Activated CD8-positive, alpha-beta memory T cell treated with anti-CD3 and anti-CD28 coated beads for 36 hours (primary cell): ENCODE data around the gene GRM1. TPM values are rescaled to one million over a fixed set of nuclear protein-coding genes. Genes with fewer than 3 reads are reported as not detected.

Experiments used
- total RNA-seq, 2 experiments: library from RNA; stranded (reverse); gene quantifications; one replicate each; pipeline ENCODE4 v1.2.3, GENCODE V29; 2021

Gene GRM1
- total RNA-seq, 2 experiments from 2014 or later = not detected

Other genes starting within 250 kb of the GRM1 start
- 1 to 10 TPM; 8.0 to 8.2 TPM for gene FBXO30, start 214.3 kb upstream of the GRM1 start, total RNA-seq
- 10 to 100 TPM; 13.0 to 14.2 TPM for gene SHPRH, start 64.7 kb upstream of the GRM1 start, total RNA-seq